ENCODE measurements around the gene PPARG. TPM values are rescaled to one million over a fixed set of nuclear protein-coding genes. Genes with fewer than 3 reads are reported as not detected.

PPARG gene
- total and polyA plus RNA-seq, 2 experiments from 2014 or later, result 0.15 to 0.42 TPM

DNA sequence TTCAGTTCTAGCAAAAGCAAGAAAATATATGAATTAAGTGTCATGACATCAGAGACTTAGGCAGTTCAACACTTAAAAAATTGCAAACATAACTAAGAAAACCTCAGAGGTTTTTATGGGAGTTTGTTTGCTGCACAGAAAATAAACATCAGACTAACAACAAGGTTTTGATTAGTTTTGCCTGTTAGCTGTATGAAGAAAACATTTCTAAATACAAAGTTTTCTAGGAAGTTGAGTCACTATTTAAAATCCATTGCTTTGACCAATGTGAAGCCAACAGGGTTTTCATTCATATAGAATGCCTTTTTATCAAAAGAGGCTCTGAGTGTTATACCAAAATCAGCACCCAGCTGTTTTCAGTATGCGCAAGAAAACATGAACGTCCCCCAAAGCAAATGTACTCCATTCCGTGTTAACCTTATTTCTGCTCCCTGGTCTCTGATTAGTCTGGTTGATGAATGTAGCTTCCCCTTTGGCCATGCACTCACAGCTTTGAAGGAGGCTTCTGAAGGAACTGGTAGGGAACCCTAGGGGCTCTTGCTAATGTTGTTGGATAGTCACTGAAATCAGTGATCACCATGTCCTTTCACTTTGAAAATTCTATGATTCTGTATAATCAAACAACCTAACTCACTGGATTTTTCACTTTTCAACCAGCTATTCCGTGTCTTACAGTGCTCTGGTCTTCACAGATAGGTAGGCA, 105.8 kb downstream of the PPARG start:
- no peaks in the 10 kb centered on the region for H3K27me3 Mint-ChIP-seq (ENCODE audit: insufficient read depth, low read depth, poor library complexity)
- ATAC-seq, result no peak
- no peak for DNase-seq (ENCODE audit: low spot score)
- Histone ChIP-seq H2AFZ (no peak overlapping the region), H3K27ac (ENCODE audit: low read depth) (no peak overlapping the region), H3K36me3 (ENCODE audit: insufficient read depth) (no peaks in the 10 kb centered on the region), H3K4me1 (ENCODE audit: insufficient read depth) (no peaks in the 10 kb centered on the region), H3K79me2 (replicated peaks; ENCODE audit: insufficient read depth) (no peaks in the 10 kb centered on the region), H3K4me2 (no peak overlapping the region), H3F3A (replicated peaks; ENCODE audit: low read depth) (no peaks in the 10 kb centered on the region), H4K20me1 (replicated peaks; ENCODE audit: insufficient read depth) (no peaks in the 10 kb centered on the region), H3K4me3 (no peak overlapping the region), H3K27me3 (ENCODE audit: insufficient read depth) (no peaks in the 10 kb centered on the region), H3K9me2 (ENCODE audit: insufficient read depth) (no peaks in the 10 kb centered on the region)
- no peaks in the 10 kb centered on the region for H3K9me3 Mint-ChIP-seq
- no peak overlapping the region for H3K27ac Mint-ChIP-seq
- H3K4me1 Mint-ChIP-seq, result no peaks in the 10 kb centered on the region
- H3K36me3 Mint-ChIP-seq (ENCODE audit: low read depth), result no peaks in the 10 kb centered on the region
- H3K4me3 Mint-ChIP-seq, result no peak overlapping the region
- no peak for TF ChIP-seq ZNF331 (CRISPR knock-in tag; IDR thresholded peaks at IDR 0.05; ENCODE audit: low read depth)
- no peak for TF ChIP-seq CREB1 (CRISPR knock-in tag; IDR thresholded peaks at IDR 0.05; ENCODE audit: low read depth)
- TF ChIP-seq ZNF114 (CRISPR knock-in tag; IDR thresholded peaks at IDR 0.05), result no peak
- TF ChIP-seq REST (IDR thresholded peaks at IDR 0.05; ENCODE audit: unreplicated experiment), result no peak
- no peak for TF ChIP-seq STAT1 (IDR thresholded peaks at IDR 0.05; ENCODE audit: unreplicated experiment)
- no peak for TF ChIP-seq NANOG (IDR thresholded peaks at IDR 0.05; ENCODE audit: borderline replicate concordance)
- TF ChIP-seq POLR2AphosphoS5 (IDR thresholded peaks at IDR 0.05; ENCODE audit: low read depth), result no peak

DNA sequence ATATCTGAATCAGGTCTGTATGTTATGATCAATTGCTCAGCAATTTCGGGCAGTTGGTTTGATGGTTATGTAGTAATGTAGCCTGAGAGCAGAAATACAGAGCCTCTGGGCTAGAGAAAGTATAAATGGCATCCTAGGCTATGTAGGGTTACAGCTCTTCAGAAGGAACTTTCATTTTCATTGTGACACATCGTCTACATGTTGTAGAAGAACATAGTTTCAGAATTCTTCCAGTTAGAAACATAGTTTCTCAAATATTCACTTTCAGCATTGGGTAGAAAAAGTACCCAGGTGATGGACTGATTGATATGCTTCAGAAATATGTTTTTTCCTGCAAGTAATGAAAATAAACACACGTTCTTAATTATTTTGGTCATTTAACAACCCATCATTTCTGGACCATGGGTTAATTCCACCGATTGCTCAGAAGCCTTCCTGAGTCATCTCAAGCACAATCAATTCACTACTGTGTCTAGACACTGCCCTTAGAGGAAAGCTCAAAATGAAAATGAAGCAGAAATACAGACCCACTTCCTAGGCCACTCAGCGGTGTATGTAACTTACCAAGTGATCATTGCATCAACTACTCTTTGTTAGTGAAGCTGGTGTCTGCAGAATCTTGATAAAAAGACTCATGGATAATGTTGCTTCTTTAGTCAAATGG, 106.6 kb downstream of the PPARG start:
- H3K4me3 ChIP-seq, result no peak overlapping the region
- H2AFZ ChIP-seq, result no peak overlapping the region
- Mint-ChIP-seq H3K27me3 (ENCODE audit: insufficient read depth, low read depth, poor library complexity) (no peaks in the 10 kb centered on the region), H3K4me1 (no peaks in the 10 kb centered on the region), H3K27ac (no peak overlapping the region), H3K9me3 (no peaks in the 10 kb centered on the region), H3K4me3 (no peak overlapping the region), H3K36me3 (ENCODE audit: low read depth) (no peaks in the 10 kb centered on the region)
- H3K4me1 ChIP-seq (ENCODE audit: insufficient read depth), result no peaks in the 10 kb centered on the region
- H3K27me3 ChIP-seq (ENCODE audit: insufficient read depth), result no peaks in the 10 kb centered on the region
- H3K4me2 ChIP-seq, result no peak overlapping the region
- no peaks in the 10 kb centered on the region for H3K36me3 ChIP-seq (ENCODE audit: insufficient read depth)
- no peak overlapping the region for H3K27ac ChIP-seq (ENCODE audit: low read depth)
- no peaks in the 10 kb centered on the region for H3K79me2 ChIP-seq (replicated peaks; ENCODE audit: insufficient read depth)
- DNase-seq (ENCODE audit: low spot score), result no peak
- H3K9me2 ChIP-seq (ENCODE audit: insufficient read depth), result no peaks in the 10 kb centered on the region
- ATAC-seq, result no peak
- H4K20me1 ChIP-seq (replicated peaks; ENCODE audit: insufficient read depth), result no peaks in the 10 kb centered on the region
- no peaks in the 10 kb centered on the region for H3F3A ChIP-seq (replicated peaks; ENCODE audit: low read depth)
- no peak for TF ChIP-seq CTCF (conservative IDR thresholded peaks at IDR 0.05; ENCODE audit: low read depth in 2 of 2)
- no peak for TF ChIP-seq ZNF462 (CRISPR knock-in tag; IDR thresholded peaks at IDR 0.05)
- TF ChIP-seq CREB1 (CRISPR knock-in tag; IDR thresholded peaks at IDR 0.05; ENCODE audit: low read depth), result no peak
- TF ChIP-seq ZNF331 (CRISPR knock-in tag; IDR thresholded peaks at IDR 0.05; ENCODE audit: low read depth), result no peak
